ENCODE data around the gene MEIS3.

Gene MEIS3

GRCh38 chr19:47434088-47434487, 14.8 kb upstream of the MEIS3 start:
- Histone ChIP-seq H3K4me3 (ENCODE audit: low read depth, low read length, poor library complexity, severe bottlenecking) (no peak overlapping the region), H3K4me1 (ENCODE audit: insufficient read depth, low read length, severe bottlenecking) (peaks cover 7% of the 10 kb centered on the region), H3K27me3 (ENCODE audit: insufficient read depth, low read length) (no peaks in the 10 kb centered on the region; the same call in 1 of the 2 replicates), H3K9me2 (ENCODE audit: low read depth, low read length) (no peaks in the 10 kb centered on the region), H3K79me2 (ENCODE audit: insufficient read depth, low read length) (no peaks in the 10 kb centered on the region), H3F3A (ENCODE audit: insufficient read depth, low read length) (no peaks in the 10 kb centered on the region), H3K4me2 (ENCODE audit: low read length) (no peak overlapping the region), H4K20me1 (ENCODE audit: insufficient read depth, low read length) (no peaks in the 10 kb centered on the region), H2AFZ (ENCODE audit: low read length) (no peak overlapping the region), H3K27ac (ENCODE audit: low read depth, low read length, poor library complexity, severe bottlenecking) (no peak overlapping the region), H3K9me3 (ENCODE audit: low read length) (0 out of 2 replicates have a peak, but pooled peaks cover 4% of the 10 kb centered on the region), H3K9ac (ENCODE audit: low read length) (no peak overlapping the region), H3K36me3 (ENCODE audit: insufficient read depth, low read length) (no peaks in the 10 kb centered on the region)
- TF ChIP-seq EZH2 (IDR thresholded peaks at IDR 0.05; ENCODE audit: borderline replicate concordance, low read length) (no peak), CTCF (IDR thresholded peaks at IDR 0.05; ENCODE audit: low read length) (no peak)

- no peaks in the 10 kb centered on the region for H4K20me1 ChIP-seq (ENCODE audit: insufficient read depth, low read length)
- H3K9me2 ChIP-seq (ENCODE audit: low read depth, low read length) = no peaks in the 10 kb centered on the region
- no peak overlapping the region for H3K27ac ChIP-seq (ENCODE audit: low read depth, low read length, poor library complexity, severe bottlenecking)
- H3K4me3 ChIP-seq (ENCODE audit: low read depth, low read length, poor library complexity, severe bottlenecking) = no peak overlapping the region
- H3K4me1 ChIP-seq (ENCODE audit: insufficient read depth, low read length, severe bottlenecking) = peaks cover 17% of the 10 kb centered on the region
- 0 out of 2 replicates have a peak, but pooled peaks cover 4% of the 10 kb centered on the region for H3K9me3 ChIP-seq (ENCODE audit: low read length)
- H3K27me3 ChIP-seq (ENCODE audit: insufficient read depth, low read length) = no peaks in the 10 kb centered on the region; the same call in 1 of the 2 replicates
- H2AFZ ChIP-seq (ENCODE audit: low read length) = no peak overlapping the region
- no peak overlapping the region for H3K4me2 ChIP-seq (ENCODE audit: low read length)
- no peak overlapping the region for H3K9ac ChIP-seq (ENCODE audit: low read length)
- no peaks in the 10 kb centered on the region for H3K36me3 ChIP-seq (ENCODE audit: insufficient read depth, low read length)
- TF ChIP-seq CTCF (IDR thresholded peaks at IDR 0.05; ENCODE audit: low read length) (no peak), EZH2 (IDR thresholded peaks at IDR 0.05; ENCODE audit: borderline replicate concordance, low read length) (no peak)
- H3K79me2 ChIP-seq (ENCODE audit: insufficient read depth, low read length) = no peaks in the 10 kb centered on the region
- no peaks in the 10 kb centered on the region for H3F3A ChIP-seq (ENCODE audit: insufficient read depth, low read length)
Measured at GRCh38 chr19:47433121-47433520, 13.8 kb upstream of the MEIS3 start.

- TF ChIP-seq EZH2 (IDR thresholded peaks at IDR 0.05; ENCODE audit: borderline replicate concordance, low read length) = no peak
- Histone ChIP-seq H3K4me1 (ENCODE audit: insufficient read depth, low read length, severe bottlenecking) (peaks cover 23% of the 10 kb centered on the region), H3K9ac (ENCODE audit: low read length) (no peak overlapping the region), H3K9me2 (ENCODE audit: low read depth, low read length) (no peaks in the 10 kb centered on the region), H3K27me3 (ENCODE audit: insufficient read depth, low read length) (no peaks in the 10 kb centered on the region; the same call in 1 of the 2 replicates), H3K4me2 (ENCODE audit: low read length) (no peak overlapping the region), H3K9me3 (ENCODE audit: low read length) (0 out of 2 replicates have a peak, but pooled peaks cover 4% of the 10 kb centered on the region), H3F3A (ENCODE audit: insufficient read depth, low read length) (peaks cover 5% of the 10 kb centered on the region), H3K27ac (ENCODE audit: low read depth, low read length, poor library complexity, severe bottlenecking) (no peak overlapping the region), H3K79me2 (ENCODE audit: insufficient read depth, low read length) (no peaks in the 10 kb centered on the region), H2AFZ (ENCODE audit: low read length) (no peak overlapping the region), H3K4me3 (ENCODE audit: low read depth, low read length, poor library complexity, severe bottlenecking) (no peak overlapping the region), H3K36me3 (ENCODE audit: insufficient read depth, low read length) (no peaks in the 10 kb centered on the region), H4K20me1 (ENCODE audit: insufficient read depth, low read length) (no peaks in the 10 kb centered on the region)
Measured at GRCh38 chr19:47432499-47432898, 13.2 kb upstream of the MEIS3 start.

GRCh38 chr19:47432091-47432490, 12.8 kb upstream of the MEIS3 start:
- Histone ChIP-seq H3K4me1 (ENCODE audit: insufficient read depth, low read length, severe bottlenecking) (peaks cover 25% of the 10 kb centered on the region), H2AFZ (ENCODE audit: low read length) (no peak overlapping the region), H3K27me3 (ENCODE audit: insufficient read depth, low read length) (no peaks in the 10 kb centered on the region; the same call in 1 of the 2 replicates), H3K9me3 (ENCODE audit: low read length) (0 out of 2 replicates have a peak, but pooled peaks cover 4% of the 10 kb centered on the region), H3K4me3 (ENCODE audit: low read depth, low read length, poor library complexity, severe bottlenecking) (no peak overlapping the region), H3K9me2 (ENCODE audit: low read depth, low read length) (no peaks in the 10 kb centered on the region), H4K20me1 (ENCODE audit: insufficient read depth, low read length) (no peaks in the 10 kb centered on the region), H3K4me2 (ENCODE audit: low read length) (no peak overlapping the region), H3K36me3 (ENCODE audit: insufficient read depth, low read length) (no peaks in the 10 kb centered on the region), H3F3A (ENCODE audit: insufficient read depth, low read length) (peaks cover 6% of the 10 kb centered on the region), H3K79me2 (ENCODE audit: insufficient read depth, low read length) (no peaks in the 10 kb centered on the region), H3K27ac (ENCODE audit: low read depth, low read length, poor library complexity, severe bottlenecking) (no peak overlapping the region), H3K9ac (ENCODE audit: low read length) (no peak overlapping the region)
- TF ChIP-seq CTCF (IDR thresholded peaks at IDR 0.05; ENCODE audit: low read length) (no peak), EZH2 (IDR thresholded peaks at IDR 0.05; ENCODE audit: borderline replicate concordance, low read length) (no peak)

All from OCI-LY1 (cell line).